Suppressor macrophage treated with lipopolysaccharide for 4 hours (primary cell): ENCODE measurements around the gene ACTL8.

ENCODE experiments used
- DNase-seq: peaks from one replicate; pipeline ENCODE4 v3.0.0-alpha.2; 2020

Gene ACTL8

DNA sequence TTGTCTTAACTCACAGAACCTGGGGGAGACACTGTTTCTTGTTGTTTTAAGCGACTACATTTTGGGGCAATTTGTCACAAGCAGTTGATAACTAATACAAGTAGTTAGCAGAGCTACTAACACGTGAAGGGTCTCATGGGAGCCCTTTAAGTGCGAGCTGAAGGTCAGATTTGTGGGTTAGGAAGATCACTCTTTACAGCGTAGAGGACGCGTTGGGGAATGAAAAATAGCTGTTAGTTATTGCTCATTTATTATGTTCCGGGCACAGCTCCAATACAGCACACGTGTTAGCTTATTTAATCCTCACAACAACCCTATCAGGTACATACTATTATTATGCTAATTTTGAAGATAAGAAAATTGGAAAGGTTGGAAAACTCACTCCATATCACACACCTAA is 95.9 kb downstream of the ACTL8 start:
- DNase-seq: no peak

DNA sequence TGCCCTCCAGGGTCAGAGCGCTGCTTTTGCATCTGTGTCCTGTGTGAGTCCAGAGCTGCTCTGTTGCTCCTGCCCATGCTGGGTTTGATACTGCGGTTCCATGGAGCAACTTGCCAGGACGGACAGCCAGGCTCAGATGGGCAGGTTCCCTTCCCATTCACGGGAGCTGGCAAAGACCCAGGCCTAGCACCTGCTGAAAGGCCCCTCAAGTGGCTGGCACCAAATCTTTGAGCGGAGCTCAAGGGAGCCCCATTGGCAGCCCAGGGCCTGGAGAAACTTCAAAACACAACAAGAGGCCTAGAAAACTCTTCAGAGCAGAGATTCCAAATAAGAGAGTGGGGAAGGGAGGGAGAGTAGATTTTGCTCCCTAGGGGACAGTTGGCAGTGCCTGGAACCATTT is 97.2 kb downstream of the ACTL8 start:
- no peak for DNase-seq

DNA sequence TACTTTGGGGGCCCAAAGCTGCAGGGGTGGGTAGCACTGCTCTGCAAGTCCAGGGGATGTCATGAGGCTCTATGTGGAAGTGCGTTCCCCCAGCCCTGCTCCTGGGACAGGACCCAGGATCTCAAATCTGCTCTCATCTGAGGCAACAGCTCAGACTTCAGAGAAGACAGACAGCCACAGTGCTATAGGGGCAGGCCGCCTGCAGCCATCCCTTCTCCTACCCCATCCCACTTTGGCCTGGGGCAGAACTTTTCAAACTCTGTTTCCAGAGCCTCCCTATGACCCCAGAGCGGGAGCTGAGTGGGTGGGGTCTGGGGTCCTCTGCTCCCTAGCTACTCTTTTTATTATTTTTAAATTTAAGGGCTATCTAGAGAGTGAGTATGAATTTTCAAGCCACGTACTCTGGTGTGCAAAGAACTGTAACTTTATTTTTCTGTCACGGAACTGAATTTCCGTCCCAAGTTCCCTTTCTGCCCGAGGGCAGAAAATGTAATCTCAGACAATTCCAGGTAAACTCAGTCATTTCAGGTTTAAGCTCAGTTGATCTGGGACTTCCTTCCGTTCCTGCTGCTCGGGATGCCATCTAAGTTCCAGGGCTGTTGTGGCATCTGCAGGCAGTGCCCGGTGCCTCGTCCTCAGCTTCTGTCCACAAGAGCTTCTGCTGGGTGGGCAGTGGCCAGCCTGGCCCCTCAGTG is 98.3 kb downstream of the ACTL8 start:
- no peak for DNase-seq

DNA sequence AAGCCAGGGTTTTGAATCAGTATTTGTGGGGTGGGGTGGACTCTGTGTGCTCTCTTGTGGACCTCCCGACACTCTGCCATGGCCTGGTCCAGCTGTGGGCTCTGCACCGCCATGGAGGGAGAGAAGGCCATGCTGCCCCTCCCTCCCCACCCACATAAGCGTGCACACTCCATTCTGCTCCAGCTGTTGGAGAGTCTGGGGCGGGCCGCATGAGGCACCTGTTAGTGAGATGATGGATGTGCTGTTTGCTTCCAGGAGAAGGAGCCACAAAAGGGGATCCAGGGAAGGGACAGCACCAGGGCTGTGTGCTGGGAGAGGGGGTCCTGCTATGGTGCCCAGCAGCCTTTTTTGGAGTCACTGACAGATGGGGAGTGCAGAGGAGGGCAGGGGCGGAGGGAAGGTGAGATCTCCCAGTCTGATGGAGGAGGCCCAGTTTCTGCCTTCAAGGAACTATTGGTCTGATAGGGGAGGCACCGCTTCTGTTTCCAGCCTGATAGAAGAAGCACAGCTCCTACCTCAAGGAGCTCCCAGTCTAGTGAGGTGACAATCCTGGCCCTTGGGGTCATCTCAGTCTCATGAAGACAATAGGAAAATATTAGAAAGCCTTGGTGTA is 101.5 kb downstream of the ACTL8 start:
- no peak for DNase-seq

DNA sequence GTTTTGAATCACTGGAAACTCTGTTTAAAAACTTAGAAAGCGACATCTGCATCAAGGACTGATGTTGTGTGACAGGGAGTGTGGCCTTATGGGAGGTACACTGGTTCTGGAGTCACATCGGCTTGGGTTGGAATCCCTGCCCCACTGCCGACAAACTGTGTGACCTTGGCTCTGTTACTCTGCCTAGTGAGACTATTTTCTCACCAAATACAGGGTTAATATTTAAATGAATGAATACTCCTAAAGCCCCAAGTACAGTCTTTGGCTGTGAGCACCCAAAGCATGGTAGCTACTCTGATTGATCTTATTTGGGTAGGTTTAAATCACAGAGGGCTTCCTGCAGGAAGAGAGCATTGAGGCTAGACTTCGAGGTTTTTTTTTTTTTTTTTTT is 102.0 kb downstream of the ACTL8 start:
- DNase-seq: no peak

DNA sequence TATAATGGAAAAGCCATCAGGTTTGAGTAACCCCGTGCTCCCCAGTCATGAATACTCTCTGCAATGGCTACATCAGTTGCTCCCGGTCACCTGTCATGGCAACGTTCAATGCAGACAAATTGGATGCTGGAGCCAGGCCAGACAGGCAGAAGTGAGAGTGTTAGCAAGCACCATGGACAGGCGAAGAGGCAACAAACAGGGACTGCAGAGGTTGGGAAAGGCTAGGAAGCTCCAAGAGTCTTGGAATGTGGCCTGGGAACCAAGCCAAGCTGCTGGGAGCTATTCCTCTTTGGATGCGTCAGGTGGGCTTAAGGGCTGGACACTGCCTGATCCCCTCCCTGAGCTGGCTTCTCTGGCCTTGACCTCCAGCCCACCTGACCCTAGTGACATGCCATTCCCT is 102.9 kb downstream of the ACTL8 start:
- no peak for DNase-seq

DNA sequence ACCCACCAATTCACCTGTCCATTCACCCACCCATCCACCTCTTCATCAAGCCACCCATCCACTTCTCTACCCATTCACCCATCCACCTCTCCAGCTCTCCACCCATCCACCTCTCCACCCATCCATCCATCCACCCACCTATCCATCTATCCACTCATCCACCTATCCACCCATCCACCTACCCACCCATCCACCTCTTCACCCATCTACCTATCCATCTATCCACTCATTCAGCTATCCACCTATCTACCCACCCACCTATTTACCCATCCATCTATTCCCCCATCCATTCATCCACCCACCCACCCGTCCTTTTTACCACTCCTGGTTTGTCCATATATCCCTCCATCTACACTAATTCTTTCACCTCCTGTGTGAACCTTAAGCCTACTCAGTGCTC is 105.7 kb downstream of the ACTL8 start:
- DNase-seq: no peak

DNA sequence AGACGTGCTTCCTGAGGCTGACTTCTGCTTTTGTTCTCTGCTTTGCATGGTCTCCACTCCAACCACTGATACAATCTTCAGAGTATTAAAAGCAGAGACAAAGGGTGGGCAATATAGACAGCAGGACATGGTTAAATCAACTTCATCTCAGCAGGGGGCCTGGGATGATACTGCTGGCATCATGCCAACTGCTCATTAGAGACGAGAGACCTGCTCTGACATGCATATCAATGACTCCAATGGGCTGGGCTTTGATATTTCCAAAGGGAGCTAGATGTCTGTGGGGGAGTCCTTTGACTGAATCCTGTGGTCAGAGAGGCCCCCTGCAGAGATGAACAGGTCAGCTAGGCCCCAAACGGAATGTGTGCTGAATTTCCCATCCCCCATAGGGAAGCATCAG is 106.6 kb downstream of the ACTL8 start:
- DNase-seq: no peak

DNA sequence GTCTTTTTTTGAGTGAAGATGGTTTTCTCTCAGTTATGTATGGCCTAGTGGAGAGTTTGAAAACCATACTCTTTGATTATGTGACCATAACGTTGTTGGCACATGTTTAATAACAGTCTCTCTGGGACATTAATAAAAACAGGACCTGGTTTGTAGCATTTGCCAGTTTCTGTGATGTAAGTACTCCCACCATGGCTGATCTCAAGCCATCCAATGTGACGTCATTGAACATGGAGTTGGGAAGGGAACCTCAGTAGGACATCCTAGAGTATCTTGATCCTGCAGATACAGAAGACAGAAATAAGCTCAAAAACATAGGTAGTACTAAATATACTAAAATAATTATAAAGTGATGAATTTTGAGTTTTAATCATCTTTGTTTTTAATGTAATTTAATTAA is 107.0 kb downstream of the ACTL8 start:
- DNase-seq: no peak

DNA sequence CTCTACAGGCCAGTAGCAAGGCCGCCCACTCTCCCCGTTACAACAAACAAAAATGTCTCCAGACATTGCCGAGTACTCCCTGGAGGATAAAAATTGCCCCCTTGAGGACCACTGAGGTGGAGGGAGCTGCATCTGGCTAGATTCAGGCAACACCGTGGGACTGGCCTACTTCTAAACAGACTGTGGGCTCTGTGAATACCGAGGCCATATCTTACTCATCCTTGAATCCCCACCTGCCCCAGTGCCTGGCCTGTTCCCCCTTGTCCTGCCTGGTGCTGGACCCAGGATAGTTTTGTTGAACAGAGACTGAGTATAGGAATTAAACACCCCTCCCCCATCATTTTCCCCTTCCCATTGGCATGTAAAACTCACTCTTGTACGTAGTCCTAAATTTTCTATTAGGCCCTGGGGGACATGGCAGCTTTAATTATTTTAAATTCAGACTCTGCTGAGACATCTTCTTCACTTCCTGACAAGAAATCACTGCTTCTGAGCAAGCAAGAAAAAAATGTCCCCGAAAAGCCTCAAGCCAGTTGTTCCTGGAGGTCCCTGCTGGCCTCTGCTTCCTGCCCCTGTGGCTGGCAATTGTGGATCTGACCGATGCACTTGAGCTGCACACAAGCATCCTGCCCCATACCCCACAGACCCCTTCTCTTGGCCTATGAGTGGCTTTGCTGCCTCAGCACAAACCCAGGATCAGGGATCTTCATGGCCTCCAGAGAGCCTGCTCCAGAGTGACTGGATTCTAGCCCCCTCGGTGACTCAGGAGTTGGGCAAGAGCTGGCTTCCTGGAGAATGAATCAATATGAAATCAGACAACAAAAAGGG is 111.0 kb downstream of the ACTL8 start:
- DNase-seq: peak; percentile 62

DNA sequence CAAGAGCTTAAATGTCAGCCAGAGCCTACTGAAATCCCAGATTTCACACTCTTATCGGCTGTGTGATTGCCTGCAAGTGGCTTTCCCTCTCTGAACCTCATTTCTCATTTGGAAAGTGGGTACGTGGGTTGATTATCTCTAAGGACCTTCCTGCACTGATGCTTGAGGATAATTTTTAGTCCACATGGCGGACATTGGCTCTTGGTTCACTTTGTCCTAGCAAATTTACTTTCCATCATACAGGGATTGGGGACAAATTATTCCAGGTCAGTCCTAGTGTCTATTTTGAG is 111.6 kb downstream of the ACTL8 start:
- DNase-seq: no peak

DNA sequence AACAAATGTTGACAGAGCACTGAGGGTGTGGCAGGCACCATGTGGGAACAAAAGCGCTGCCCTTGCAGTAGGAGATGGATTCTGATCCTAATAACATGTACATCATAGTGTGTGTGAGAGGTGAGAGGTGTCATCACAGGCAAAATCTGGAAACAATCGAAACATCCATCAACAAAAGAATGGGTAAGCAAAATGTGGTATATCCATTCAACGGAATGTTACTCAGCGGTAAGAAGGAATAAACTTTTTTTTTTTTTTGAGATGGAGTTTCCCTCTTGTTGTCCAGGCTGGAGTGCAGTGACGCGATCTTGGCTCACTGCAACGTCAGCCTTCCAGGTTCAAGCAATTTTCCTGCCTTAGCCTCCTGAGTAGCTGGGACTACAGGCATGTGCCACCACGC is 112.3 kb downstream of the ACTL8 start:
- DNase-seq: no peak

DNA sequence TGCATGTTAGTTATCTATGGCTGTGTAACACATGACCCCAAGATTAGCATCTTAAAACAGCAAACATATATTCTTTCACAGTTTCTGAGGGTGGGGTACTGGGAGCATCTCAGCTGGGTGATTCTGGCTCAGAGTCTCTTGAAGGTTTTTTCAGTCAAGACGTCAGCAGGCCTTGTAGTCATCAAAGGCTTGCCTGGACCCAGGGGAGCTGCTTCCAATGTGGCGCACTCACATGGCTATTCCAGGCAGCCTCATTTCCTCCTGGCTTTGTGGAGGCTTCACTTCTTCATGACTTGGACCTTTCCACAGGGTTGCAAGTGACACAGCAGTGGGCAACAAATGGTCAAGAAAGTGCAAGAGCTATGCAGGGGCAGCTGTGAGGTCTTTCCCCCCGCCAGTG is 114.7 kb downstream of the ACTL8 start:
- no peak for DNase-seq

DNA sequence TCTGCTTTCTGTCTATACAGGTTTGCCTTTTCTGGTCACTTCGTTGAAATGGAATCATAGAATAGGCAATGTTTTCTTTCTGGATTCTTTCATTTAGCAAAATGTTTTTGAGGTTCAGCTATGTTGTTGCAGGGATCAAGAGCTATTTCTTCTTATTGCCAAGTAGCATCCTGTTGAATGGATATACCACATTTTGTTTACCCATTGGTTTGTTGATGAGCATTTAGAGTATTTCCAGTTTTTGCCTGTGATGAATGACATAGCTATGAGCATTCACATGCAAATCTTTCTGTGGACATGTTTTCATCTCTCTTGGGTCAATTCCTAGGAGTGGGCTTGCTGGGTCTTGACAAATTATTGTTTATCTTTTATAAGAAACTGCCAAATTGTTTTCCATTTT is 115.5 kb downstream of the ACTL8 start:
- DNase-seq: no peak

DNA sequence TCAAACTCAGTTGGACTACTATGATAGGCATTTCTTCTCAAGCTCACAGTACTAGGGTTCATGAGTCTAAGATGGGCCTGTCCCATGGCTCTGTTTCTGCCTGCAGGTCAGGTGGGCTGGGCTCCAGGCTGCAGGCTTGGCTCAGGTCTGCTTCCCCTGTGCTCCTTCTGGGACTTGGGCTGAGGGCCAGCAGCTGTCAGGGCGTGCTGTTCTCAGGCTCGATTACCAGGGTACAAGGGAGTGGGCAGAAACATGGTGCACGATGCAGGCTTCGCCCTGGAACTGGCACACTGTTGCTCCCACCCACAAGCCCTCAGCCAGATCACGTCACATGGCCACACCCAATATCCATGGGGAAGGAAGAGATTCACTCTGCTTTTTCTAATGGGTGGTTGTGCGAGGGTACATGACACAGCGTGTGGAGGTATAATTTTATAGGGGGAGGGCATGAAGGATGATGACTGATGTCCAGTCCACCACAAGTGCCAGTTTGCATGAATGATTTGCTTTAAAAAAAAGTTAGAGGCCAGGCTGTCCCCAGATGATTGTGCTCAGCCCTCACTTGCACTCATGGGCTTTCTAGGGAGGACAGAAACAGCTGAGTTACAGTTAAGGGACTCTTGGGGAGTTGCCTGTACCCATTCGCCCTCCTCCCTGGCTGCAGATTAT is 118.0 kb downstream of the ACTL8 start:
- no peak for DNase-seq

DNA sequence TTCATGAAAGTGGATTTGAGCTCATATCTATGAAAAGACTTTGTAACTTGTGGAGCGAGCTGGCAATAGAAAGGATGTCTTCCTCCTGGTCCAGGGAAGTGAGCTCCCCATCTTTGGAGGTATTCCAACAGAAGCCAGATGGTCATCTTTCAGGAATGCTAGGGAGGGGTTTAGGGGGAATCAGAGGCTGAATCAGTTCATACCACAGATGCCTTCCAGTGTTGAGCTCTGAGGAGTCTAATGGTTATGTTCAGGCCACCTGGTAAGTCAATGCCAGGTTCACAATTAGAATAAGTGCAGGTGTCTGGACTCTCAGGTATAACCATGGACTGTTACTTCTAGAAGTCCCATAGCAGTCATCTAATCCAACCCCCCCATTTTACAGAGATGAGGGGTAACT is 119.1 kb downstream of the ACTL8 start:
- DNase-seq: no peak

DNA sequence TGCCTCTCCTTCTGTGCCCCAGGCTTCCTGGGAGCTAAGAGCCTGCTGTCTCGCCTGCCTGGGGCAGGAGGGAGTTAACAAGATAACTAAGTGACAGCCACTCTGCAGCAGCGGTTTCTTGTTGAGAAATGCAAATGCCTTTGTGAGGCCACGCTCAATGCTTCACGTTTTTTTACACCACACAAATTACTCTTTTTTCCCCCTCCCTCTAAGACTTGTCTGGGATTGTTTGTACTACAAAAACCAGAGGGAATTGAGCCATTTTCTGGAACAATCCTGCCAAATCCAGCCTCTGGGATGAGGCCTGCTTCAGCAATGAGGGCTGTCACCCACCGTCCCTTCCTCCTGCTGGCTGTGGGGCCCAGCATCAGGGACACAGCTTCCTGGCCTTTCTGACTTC is 119.6 kb downstream of the ACTL8 start:
- DNase-seq: no peak

DNA sequence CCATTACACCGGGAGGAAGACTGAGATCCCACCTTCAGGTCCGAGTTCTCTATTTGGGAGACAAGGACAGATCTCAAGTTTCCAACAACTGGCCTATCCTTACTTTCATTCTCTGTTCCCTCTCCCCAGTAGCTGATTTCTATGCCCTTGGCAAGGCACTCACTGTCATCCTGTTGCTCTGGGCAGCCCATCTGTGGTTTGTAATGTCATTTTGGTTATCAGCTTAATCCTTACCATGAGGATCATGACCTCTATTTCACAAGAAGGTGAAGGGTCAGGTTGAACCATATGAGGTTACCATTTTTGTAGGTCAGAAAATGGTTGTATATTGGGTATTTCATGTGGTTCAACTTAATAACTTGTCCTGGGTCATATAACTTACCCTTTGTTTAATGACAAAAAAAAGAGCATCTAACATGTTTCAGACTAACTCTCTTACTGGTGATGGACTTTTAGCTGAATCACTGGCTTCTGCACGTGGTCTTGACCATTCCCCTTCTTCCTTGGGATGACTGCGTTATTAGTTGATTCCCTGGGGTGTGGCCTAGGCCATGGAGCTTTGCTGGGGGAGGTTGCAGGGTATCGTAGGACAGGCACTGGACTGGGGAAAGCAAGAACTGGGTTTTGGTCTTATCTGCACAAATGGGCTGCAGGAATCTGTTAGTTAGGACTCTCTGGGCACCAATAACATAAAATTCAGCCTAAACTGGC is 120.2 kb downstream of the ACTL8 start:
- no peak for DNase-seq

DNA sequence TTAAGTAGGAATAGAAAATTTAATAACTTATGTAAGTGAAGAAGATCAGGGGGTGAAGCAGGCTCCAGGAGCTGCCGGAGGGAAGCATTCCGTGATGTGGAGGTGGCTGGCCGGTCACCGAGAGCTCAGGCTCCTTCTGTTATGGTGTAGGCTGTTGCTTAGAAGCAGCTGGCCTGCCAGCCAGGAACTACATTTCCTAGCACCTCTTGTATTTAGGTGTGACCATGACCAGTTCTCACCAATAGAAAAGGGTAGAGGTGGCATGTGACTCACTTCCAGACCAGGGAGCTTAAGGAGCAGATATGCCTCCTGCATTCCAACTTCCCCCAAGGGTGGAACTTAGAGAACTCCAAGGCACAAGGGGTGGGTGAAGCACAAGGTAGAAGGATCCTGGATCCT is 120.7 kb downstream of the ACTL8 start:
- no peak for DNase-seq
